ENCODE results near the gene DNAH17. TPM values are rescaled to one million over a fixed set of nuclear protein-coding genes. Genes with fewer than 3 reads are reported as not detected.

Gene DNAH17
- polyA plus RNA-seq, 1 donor from 2014 or later, result 1.1 TPM

GRCh38 chr17:78377858-78378224, 199.4 kb downstream of the DNAH17 start:
- Mint-ChIP-seq H3K36me3 (peaks cover 2% of the 10 kb centered on the region), H3K9me3 (no peaks in the 10 kb centered on the region), H3K27ac (peak overlapping the region; percentile 52 to 92 (median 76)), H3K4me1 (peaks cover 22 to 28% (median 26%) of the 10 kb centered on the region in 3 donors), H3K4me3 (peak overlapping the region; percentile 88 to 93 (median 92)), H3K27me3 (no peaks in the 10 kb centered on the region)

- Mint-ChIP-seq H3K27ac (peak overlapping the region in 2 of 3 donors; percentile 50 to 52), H3K27me3 (no peaks in the 10 kb centered on the region), H3K4me3 (peak overlapping the region in 3 of 4 donors; percentile 22 to 93 (median 60)), H3K36me3 (no peaks in the 10 kb centered on the region), H3K9me3 (no peaks in the 10 kb centered on the region), H3K4me1 (peaks cover 9 to 15% (median 13%) of the 10 kb centered on the region in 3 donors)
Measured at GRCh38 chr17:78376161-78376560, 201.0 kb downstream of the DNAH17 start.

- Mint-ChIP-seq H3K36me3 (no peaks in the 10 kb centered on the region), H3K27ac (peak overlapping the region in 1 of 3 donors; percentile 52), H3K4me3 (peak overlapping the region in 1 of 4 donors; percentile 93), H3K4me1 (peaks cover 9 to 14% (median 10%) of the 10 kb centered on the region in 3 donors), H3K27me3 (peaks cover 2% of the 10 kb centered on the region), H3K9me3 (no peaks in the 10 kb centered on the region)
Measured at GRCh38 chr17:78375401-78376151, 201.6 kb downstream of the DNAH17 start.

- Mint-ChIP-seq H3K4me3 (peak overlapping the region in 1 of 4 donors; percentile 57), H3K9me3 (no peaks in the 10 kb centered on the region), H3K4me1 (peaks cover 5 to 8% (median 5%) of the 10 kb centered on the region in 3 donors), H3K27me3 (peaks cover 2% of the 10 kb centered on the region), H3K27ac (peak overlapping the region in 1 of 3 donors; percentile 44), H3K36me3 (no peaks in the 10 kb centered on the region)
Measured at GRCh38 chr17:78374631-78375274, 202.4 kb downstream of the DNAH17 start.

- H3K4me1 Mint-ChIP-seq, result peaks cover 3 to 7% (median 3%) of the 10 kb centered on the region in 3 donors
- peak overlapping the region in 1 of 4 donors; percentile 57 for H3K4me3 Mint-ChIP-seq
- peaks cover 2% of the 10 kb centered on the region for H3K27me3 Mint-ChIP-seq
- no peaks in the 10 kb centered on the region for H3K36me3 Mint-ChIP-seq
- peak overlapping the region in 1 of 3 donors; percentile 44 for H3K27ac Mint-ChIP-seq
- no peaks in the 10 kb centered on the region for H3K9me3 Mint-ChIP-seq
Measured at GRCh38 chr17:78374189-78374588, 203.0 kb downstream of the DNAH17 start.

Other genes starting within 250 kb of the DNAH17 start
- gene SOCS3, start 217.3 kb downstream of the DNAH17 start, polyA plus RNA-seq, result 17.3 TPM
- gene PGS1, start 198.7 kb downstream of the DNAH17 start, polyA plus RNA-seq, result 49.7 TPM
- 210 TPM for gene CYTH1, start 204.9 kb upstream of the DNAH17 start, polyA plus RNA-seq

All from IgD-negative memory B cell (primary cell).